PC-9 (cell line): Measurements from ENCODE around the gene CCNY.

ENCODE experiments used
- CTCF ChIP-seq: fragments of 200-600 bp; sonication (generic); conservative IDR thresholded peaks from 2 replicates; pipeline ENCODE4 v1.6.1; 2017; ENCODE audit warnings: mixed run types, antibody characterized with exemption, mild to moderate bottlenecking, moderate library complexity
- EZH2 ChIP-seq: fragments of 200-600 bp; sonication (generic); IDR thresholded peaks from 2 replicates; pipeline ENCODE4 v1.8.0; 2017; ENCODE audit warnings: antibody characterized with exemption, low read depth

- TF ChIP-seq CTCF (no peak), EZH2 (no peak)
These were observed 120.5 kb downstream of the CCNY start for GRCh38 chr10:35456784-35457183.
